ENCODE results near the gene THSD4. TPM values are rescaled to one million over a fixed set of nuclear protein-coding genes. Genes with fewer than 3 reads are reported as not detected.

THSD4 gene
- total RNA-seq, 1 donor from 2014 or later = 2.5 TPM

DNA sequence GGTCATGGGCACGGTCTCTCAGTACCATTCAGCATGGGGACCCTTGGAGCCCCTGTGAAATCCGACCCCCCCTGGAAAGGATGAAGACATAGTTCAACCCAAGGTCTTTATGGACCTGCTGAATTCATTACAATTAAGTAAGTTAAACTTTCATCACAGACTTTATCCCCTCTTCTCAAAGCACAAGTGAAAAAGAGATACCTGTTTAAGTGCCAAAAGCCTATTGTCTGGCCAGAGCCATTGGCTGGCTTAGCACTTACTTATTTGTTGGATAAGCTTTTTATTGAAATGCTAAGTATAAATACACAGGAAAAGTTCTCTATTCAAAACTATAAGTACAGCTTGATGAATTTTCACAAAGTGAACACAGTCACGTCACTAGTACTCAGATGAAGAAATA is 566.7 kb downstream of the THSD4 start:
- Mint-ChIP-seq H3K36me3 (ENCODE audit: low read depth, unreplicated experiment) (no peaks in the 10 kb centered on the region), H3K27me3 (ENCODE audit: low read depth, unreplicated experiment) (no peaks in the 10 kb centered on the region), H3K9me3 (ENCODE audit: unreplicated experiment) (no peaks in the 10 kb centered on the region), H3K27ac (ENCODE audit: unreplicated experiment) (no peak overlapping the region), H3K4me1 (ENCODE audit: low read depth, unreplicated experiment) (peaks cover 15% of the 10 kb centered on the region), H3K4me3 (ENCODE audit: unreplicated experiment) (no peak overlapping the region)
- Histone ChIP-seq H3K9ac (ENCODE audit: low read length) (no peak overlapping the region), H3K4me2 (ENCODE audit: low read length) (no peak overlapping the region), H3K4me1 (ENCODE audit: insufficient read depth, low read length) (peaks cover 23% of the 10 kb centered on the region), H3K27me3 (ENCODE audit: insufficient read depth, low read length) (no peaks in the 10 kb centered on the region), H2AFZ (ENCODE audit: low read depth, low read length) (no peak overlapping the region), H3K36me3 (ENCODE audit: insufficient read depth, low read length) (no peaks in the 10 kb centered on the region), H3K79me2 (ENCODE audit: insufficient read depth, low read length) (no peaks in the 10 kb centered on the region), H4K20me1 (ENCODE audit: insufficient read depth, low read length) (no peaks in the 10 kb centered on the region), H3K9me3 (ENCODE audit: insufficient read depth, low read depth, low read length) (no peaks in the 10 kb centered on the region), H3K27ac (ENCODE audit: low read depth, low read length) (no peak overlapping the region), H3K4me3 (ENCODE audit: insufficient read depth, low read depth, low read length) (no peak overlapping the region)
- FAIRE-seq (no peak), DNase-seq (ENCODE audit: low read depth) (no peak)
- TF ChIP-seq EZH2 (IDR thresholded peaks at IDR 0.05; ENCODE audit: insufficient read depth, low read length) = no peak
- TF ChIP-seq, protein P1, sequence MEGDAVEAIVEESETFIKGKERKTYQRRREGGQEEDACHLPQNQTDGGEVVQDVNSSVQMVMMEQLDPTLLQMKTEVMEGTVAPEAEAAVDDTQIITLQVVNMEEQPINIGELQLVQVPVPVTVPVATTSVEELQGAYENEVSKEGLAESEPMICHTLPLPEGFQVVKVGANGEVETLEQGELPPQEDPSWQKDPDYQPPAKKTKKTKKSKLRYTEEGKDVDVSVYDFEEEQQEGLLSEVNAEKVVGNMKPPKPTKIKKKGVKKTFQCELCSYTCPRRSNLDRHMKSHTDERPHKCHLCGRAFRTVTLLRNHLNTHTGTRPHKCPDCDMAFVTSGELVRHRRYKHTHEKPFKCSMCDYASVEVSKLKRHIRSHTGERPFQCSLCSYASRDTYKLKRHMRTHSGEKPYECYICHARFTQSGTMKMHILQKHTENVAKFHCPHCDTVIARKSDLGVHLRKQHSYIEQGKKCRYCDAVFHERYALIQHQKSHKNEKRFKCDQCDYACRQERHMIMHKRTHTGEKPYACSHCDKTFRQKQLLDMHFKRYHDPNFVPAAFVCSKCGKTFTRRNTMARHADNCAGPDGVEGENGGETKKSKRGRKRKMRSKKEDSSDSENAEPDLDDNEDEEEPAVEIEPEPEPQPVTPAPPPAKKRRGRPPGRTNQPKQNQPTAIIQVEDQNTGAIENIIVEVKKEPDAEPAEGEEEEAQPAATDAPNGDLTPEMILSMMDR (IDR thresholded peaks at IDR 0.05; ENCODE audit: insufficient read depth, low read depth, low read length) = no peak

DNA sequence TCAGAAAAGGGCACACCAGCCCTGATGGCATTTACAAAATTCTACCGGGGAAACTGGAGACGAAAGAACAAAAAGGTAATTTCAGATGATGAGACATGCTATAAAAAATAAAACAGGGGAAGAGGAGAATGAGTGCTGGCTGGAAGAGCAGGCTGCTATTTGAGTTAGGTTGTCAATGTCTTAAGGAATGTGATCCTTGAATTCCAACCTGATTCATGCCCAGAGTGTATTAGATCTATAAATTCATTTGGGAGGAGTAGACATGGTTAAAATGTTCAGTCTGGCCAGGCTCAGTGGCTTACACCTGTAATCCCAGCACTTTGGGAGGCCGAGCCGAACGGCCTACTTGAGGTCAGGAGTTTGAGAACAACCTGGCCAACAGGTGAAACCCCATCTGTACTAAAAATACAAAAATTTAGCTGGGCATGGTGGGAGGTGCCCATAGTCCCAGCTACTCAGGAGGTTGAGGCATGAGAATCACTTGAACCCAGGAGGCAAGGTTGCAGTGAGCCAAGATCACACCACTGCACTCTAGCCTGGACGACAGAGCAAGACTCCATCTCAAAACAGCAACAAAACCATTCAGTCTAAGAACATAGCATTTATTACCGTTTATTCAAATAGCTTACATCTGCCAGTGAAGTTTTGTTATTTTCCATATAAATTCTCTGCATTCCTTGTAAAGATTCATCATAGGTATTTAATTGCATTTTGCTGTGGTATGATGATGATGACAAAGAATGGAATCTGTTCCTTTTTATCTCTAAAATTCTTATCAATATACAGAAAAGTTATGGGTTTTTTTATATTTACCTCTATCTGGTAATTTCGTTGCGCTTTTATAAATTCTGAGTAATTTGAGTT is 568.4 kb downstream of the THSD4 start:
- no peaks in the 10 kb centered on the region for H3K27me3 Mint-ChIP-seq (ENCODE audit: low read depth, unreplicated experiment)
- H3K27ac Mint-ChIP-seq (ENCODE audit: unreplicated experiment) = no peak overlapping the region
- Histone ChIP-seq H3K4me2 (ENCODE audit: low read length) (peak overlapping the region; percentile 39), H3K9me3 (ENCODE audit: insufficient read depth, low read depth, low read length) (no peaks in the 10 kb centered on the region), H3K27me3 (ENCODE audit: insufficient read depth, low read length) (no peaks in the 10 kb centered on the region), H3K4me3 (ENCODE audit: insufficient read depth, low read depth, low read length) (no peak overlapping the region), H3K4me1 (ENCODE audit: insufficient read depth, low read length) (peaks cover 20% of the 10 kb centered on the region), H3K79me2 (ENCODE audit: insufficient read depth, low read length) (no peaks in the 10 kb centered on the region), H3K36me3 (ENCODE audit: insufficient read depth, low read length) (no peaks in the 10 kb centered on the region), H3K9ac (ENCODE audit: low read length) (no peak overlapping the region), H3K27ac (ENCODE audit: low read depth, low read length) (no peak overlapping the region), H4K20me1 (ENCODE audit: insufficient read depth, low read length) (no peaks in the 10 kb centered on the region), H2AFZ (ENCODE audit: low read depth, low read length) (no peak overlapping the region)
- no peaks in the 10 kb centered on the region for H3K9me3 Mint-ChIP-seq (ENCODE audit: unreplicated experiment)
- FAIRE-seq = no peak
- no peaks in the 10 kb centered on the region for H3K36me3 Mint-ChIP-seq (ENCODE audit: low read depth, unreplicated experiment)
- H3K4me3 Mint-ChIP-seq (ENCODE audit: unreplicated experiment) = no peak overlapping the region
- TF ChIP-seq, protein P1 (IDR thresholded peaks at IDR 0.05; ENCODE audit: insufficient read depth, low read depth, low read length) = no peak
- TF ChIP-seq EZH2 (IDR thresholded peaks at IDR 0.05; ENCODE audit: insufficient read depth, low read length) = no peak
- peaks cover 18% of the 10 kb centered on the region for H3K4me1 Mint-ChIP-seq (ENCODE audit: low read depth, unreplicated experiment)
- DNase-seq (ENCODE audit: low read depth) = peak; percentile 54

DNA sequence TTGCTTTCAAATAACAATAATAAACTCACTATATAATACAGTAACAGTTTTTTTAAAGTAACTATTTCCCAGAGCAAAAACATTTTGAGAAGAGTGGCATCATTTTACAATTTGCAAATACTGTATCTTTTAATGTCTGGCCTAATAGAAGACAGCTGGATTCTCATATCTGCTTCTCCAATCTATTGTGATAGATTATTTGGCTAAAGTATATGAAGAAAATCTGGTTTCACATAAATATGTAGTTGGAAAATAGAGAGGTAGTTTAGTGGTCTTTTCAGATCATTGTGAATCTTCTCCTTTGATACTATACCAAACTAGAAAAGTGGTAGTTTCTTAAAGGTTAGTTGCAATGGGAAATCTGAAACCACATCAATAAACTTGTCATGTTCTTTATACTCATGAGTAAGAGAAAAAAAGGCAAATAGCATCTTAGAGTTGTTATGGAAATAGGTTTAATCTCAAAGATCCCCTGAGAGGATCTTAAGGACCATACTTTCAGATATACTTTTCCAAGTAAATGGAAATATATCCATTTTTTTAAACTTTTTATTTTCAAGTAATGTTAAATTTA is 570.2 kb downstream of the THSD4 start:
- Mint-ChIP-seq H3K4me1 (ENCODE audit: low read depth, unreplicated experiment) (peaks cover 11% of the 10 kb centered on the region), H3K27ac (ENCODE audit: unreplicated experiment) (no peak overlapping the region), H3K4me3 (ENCODE audit: unreplicated experiment) (no peak overlapping the region), H3K9me3 (ENCODE audit: unreplicated experiment) (no peaks in the 10 kb centered on the region), H3K27me3 (ENCODE audit: low read depth, unreplicated experiment) (no peaks in the 10 kb centered on the region), H3K36me3 (ENCODE audit: low read depth, unreplicated experiment) (peaks cover 1% of the 10 kb centered on the region)
- no peaks in the 10 kb centered on the region for H3K9me3 ChIP-seq (ENCODE audit: insufficient read depth, low read depth, low read length)
- no peaks in the 10 kb centered on the region for H3K27me3 ChIP-seq (ENCODE audit: insufficient read depth, low read length)
- TF ChIP-seq, protein P1 (IDR thresholded peaks at IDR 0.05; ENCODE audit: insufficient read depth, low read depth, low read length) = no peak
- no peak for TF ChIP-seq EZH2 (IDR thresholded peaks at IDR 0.05; ENCODE audit: insufficient read depth, low read length)
- no peak overlapping the region for H3K4me3 ChIP-seq (ENCODE audit: insufficient read depth, low read depth, low read length)
- no peak overlapping the region for H3K4me2 ChIP-seq (ENCODE audit: low read length)
- H4K20me1 ChIP-seq (ENCODE audit: insufficient read depth, low read length) = no peaks in the 10 kb centered on the region
- DNase-seq (ENCODE audit: low read depth) (peak; percentile 38), FAIRE-seq (no peak)
- no peaks in the 10 kb centered on the region for H3K36me3 ChIP-seq (ENCODE audit: insufficient read depth, low read length)
- H2AFZ ChIP-seq (ENCODE audit: low read depth, low read length) = no peak overlapping the region
- H3K9ac ChIP-seq (ENCODE audit: low read length) = no peak overlapping the region
- H3K4me1 ChIP-seq (ENCODE audit: insufficient read depth, low read length) = peaks cover 10% of the 10 kb centered on the region
- H3K27ac ChIP-seq (ENCODE audit: low read depth, low read length) = no peak overlapping the region
- H3K79me2 ChIP-seq (ENCODE audit: insufficient read depth, low read length) = no peaks in the 10 kb centered on the region
